Endodermal cell (in vitro differentiated cells): Measurements from ENCODE around the gene MYH9. TPM values are rescaled to one million over a fixed set of nuclear protein-coding genes. Genes with fewer than 3 reads are reported as not detected.

Experiments
- DNase-seq: peaks from one replicate; pipeline ENCODE4 v3.0.0-alpha.2; 2017
- H3K27ac ChIP-seq: 2 replicates; pipeline ENCODE4 v1.5.1; 2013; ENCODE audit warnings: mild to moderate bottlenecking, low read depth, low read length, moderate library complexity
- H3K27me3 ChIP-seq: 2 replicates; pipeline ENCODE4 v1.6.1; 2013; ENCODE audit warnings: mild to moderate bottlenecking, low read length, moderate library complexity; ENCODE audit not compliant: insufficient read depth, control insufficient read depth, poor library complexity, severe bottlenecking
- H3K36me3 ChIP-seq: 2 replicates; pipeline ENCODE4 v1.7.0; 2013; ENCODE audit warnings: mild to moderate bottlenecking, low read length, moderate library complexity; ENCODE audit not compliant: control insufficient read depth, insufficient read depth
- H3K4me1 ChIP-seq: one replicate; pipeline ENCODE4 v1.7.0; 2013; ENCODE audit warnings: low read length; ENCODE audit not compliant: control insufficient read depth, insufficient read depth
- H3K4me3 ChIP-seq: 2 replicates; pipeline ENCODE4 v1.5.1; 2013; ENCODE audit warnings: mild to moderate bottlenecking, low read length, moderate library complexity
- H3K9ac ChIP-seq: 2 replicates; pipeline ENCODE4 v1.6.1; 2013; ENCODE audit warnings: mild to moderate bottlenecking, low read length, moderate library complexity; ENCODE audit not compliant: poor library complexity, severe bottlenecking; ENCODE audit errors: extremely low read depth
- H3K9me3 ChIP-seq: 2 replicates; pipeline ENCODE4 v1.6.1; 2013; ENCODE audit warnings: mild to moderate bottlenecking, low read length, moderate library complexity; ENCODE audit not compliant: control insufficient read depth
- H3K27ac Mint-ChIP-seq: 2 replicates; pipeline ENCODE4 v1.8.0; 2020; ENCODE audit warnings: mixed read lengths
- H3K27me3 Mint-ChIP-seq: 2 replicates; pipeline ENCODE4 v1.8.0; 2021; ENCODE audit warnings: mild to moderate bottlenecking, mixed read lengths; ENCODE audit not compliant: insufficient read depth
- H3K36me3 Mint-ChIP-seq: 2 replicates; pipeline ENCODE4 v1.8.0; 2020; ENCODE audit warnings: low read depth, mixed read lengths
- H3K4me1 Mint-ChIP-seq: 2 replicates; pipeline ENCODE4 v1.8.0; 2020; ENCODE audit warnings: mixed read lengths
- H3K4me3 Mint-ChIP-seq: 2 replicates; pipeline ENCODE4 v1.8.0; 2020; ENCODE audit warnings: mild to moderate bottlenecking, moderate library complexity, mixed read lengths
- H3K9me3 Mint-ChIP-seq: 2 replicates; pipeline ENCODE4 v1.8.0; 2020; ENCODE audit warnings: mild to moderate bottlenecking, mixed read lengths
- WGBS, 2 experiments: methylation state at CpG; one replicate each; pipeline versions ENCODE4 v1.1.5 to v1.1.7; 2013; ENCODE audit warnings: missing lambda C conversion rate in 2 of 2, mixed read lengths in 1 of 2; ENCODE audit not compliant: insufficient coverage in 1 of 2, insufficient read length in 1 of 2; 5-methylcytosine and 5-hydroxymethylcytosine counted together
- total RNA-seq, 2 donors: library from RNA; stranded (reverse); fragmentation: NEBNext Ultra II Directional in 1 of 2; extraction: Animal tissue kit (Norgen Biotek cat#: 25700) in 1 of 2; gene quantifications; 2 replicates in 1 of 2; 3 replicates in 1 of 2; pipeline ENCODE4 v1.2.1, GENCODE V29; 2021
- TF ChIP-seq, protein P1 (sequence below): fragments of 200-600 bp; sonication (generic); conservative IDR thresholded peaks from 2 replicates; pipeline ENCODE4 v1.5.0; 2021; ENCODE audit warnings: antibody characterized with exemption, mild to moderate bottlenecking

MYH9 gene
- total RNA-seq, 2 donors from 2014 or later = 270 to 288 TPM

DNA sequence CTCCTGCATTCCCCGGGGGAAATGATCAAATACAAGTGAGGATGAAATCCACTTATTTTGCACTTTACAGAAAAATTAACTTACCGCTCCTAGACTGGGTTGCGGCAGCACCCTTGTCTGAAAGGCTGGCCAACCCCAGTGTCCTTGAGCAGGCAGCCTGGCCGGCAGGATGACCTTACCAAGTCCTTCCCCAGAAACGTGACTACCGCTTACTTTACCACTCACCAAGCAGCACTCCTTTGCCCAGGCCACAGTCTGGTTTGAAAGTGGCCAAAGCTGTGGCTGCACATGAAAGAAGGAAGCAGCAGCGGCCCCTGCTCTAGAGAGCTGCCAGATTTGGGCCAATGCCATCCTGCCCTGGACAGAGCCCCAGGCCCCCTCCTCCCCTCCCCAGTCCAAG lies 20.3 kb downstream of the MYH9 start:
- peaks cover 43% of the 10 kb centered on the region for H3K36me3 ChIP-seq
- H3K9me3 Mint-ChIP-seq = no peaks in the 10 kb centered on the region
- 89 to 95% methylated on average over 4 to 7 of the region's 7 CpGs for WGBS, 2 experiments
- TF ChIP-seq, protein P1, sequence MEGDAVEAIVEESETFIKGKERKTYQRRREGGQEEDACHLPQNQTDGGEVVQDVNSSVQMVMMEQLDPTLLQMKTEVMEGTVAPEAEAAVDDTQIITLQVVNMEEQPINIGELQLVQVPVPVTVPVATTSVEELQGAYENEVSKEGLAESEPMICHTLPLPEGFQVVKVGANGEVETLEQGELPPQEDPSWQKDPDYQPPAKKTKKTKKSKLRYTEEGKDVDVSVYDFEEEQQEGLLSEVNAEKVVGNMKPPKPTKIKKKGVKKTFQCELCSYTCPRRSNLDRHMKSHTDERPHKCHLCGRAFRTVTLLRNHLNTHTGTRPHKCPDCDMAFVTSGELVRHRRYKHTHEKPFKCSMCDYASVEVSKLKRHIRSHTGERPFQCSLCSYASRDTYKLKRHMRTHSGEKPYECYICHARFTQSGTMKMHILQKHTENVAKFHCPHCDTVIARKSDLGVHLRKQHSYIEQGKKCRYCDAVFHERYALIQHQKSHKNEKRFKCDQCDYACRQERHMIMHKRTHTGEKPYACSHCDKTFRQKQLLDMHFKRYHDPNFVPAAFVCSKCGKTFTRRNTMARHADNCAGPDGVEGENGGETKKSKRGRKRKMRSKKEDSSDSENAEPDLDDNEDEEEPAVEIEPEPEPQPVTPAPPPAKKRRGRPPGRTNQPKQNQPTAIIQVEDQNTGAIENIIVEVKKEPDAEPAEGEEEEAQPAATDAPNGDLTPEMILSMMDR = no peak
- peaks cover 11% of the 10 kb centered on the region for H3K36me3 Mint-ChIP-seq
- H3K4me3 Mint-ChIP-seq = no peak overlapping the region
- peak; percentile 46 for DNase-seq
- H3K27me3 Mint-ChIP-seq = no peaks in the 10 kb centered on the region
- H3K9me3 ChIP-seq = no peaks in the 10 kb centered on the region
- H3K9ac ChIP-seq = no peak overlapping the region
- peaks cover 78% of the 10 kb centered on the region for H3K4me1 Mint-ChIP-seq
- no peak overlapping the region for H3K27ac ChIP-seq
- H3K27ac Mint-ChIP-seq = peak overlapping the region; percentile 99
- peaks cover 57% of the 10 kb centered on the region for H3K4me1 ChIP-seq
- no peaks in the 10 kb centered on the region for H3K27me3 ChIP-seq
- no peak overlapping the region for H3K4me3 ChIP-seq

DNA sequence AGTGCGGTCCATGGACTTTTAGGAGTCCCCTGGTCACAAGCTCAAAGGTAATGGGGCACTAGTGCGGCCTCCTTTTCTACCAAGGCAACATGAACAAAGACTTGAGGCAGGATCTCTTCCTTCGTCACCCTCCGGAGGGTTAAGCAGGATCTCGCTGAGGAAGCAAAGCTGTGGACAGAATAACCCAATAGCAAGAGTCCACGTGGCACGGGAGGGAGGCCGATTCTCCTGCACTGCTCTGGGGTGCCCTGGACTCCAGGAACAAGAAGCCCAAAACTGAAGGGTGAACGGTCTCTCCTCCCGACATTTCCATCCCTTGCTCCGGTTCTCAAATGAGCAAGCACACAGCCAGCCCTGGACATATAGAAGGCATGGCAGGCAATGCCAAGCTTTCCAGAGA lies 20.7 kb downstream of the MYH9 start:
- no peaks in the 10 kb centered on the region for H3K27me3 ChIP-seq
- H3K27ac Mint-ChIP-seq = peak overlapping the region; percentile 99
- H3K9me3 Mint-ChIP-seq = no peaks in the 10 kb centered on the region
- no peak overlapping the region for H3K27ac ChIP-seq
- H3K9me3 ChIP-seq = no peaks in the 10 kb centered on the region
- no peak overlapping the region for H3K4me3 Mint-ChIP-seq
- H3K36me3 Mint-ChIP-seq = peaks cover 8% of the 10 kb centered on the region
- no peak for DNase-seq
- H3K4me1 ChIP-seq = peaks cover 57% of the 10 kb centered on the region
- no peaks in the 10 kb centered on the region for H3K27me3 Mint-ChIP-seq
- no peak overlapping the region for H3K9ac ChIP-seq
- WGBS, 2 experiments = 86 to 95% methylated on average over 11 of the region's 11 CpGs
- H3K4me1 Mint-ChIP-seq = peaks cover 79% of the 10 kb centered on the region
- TF ChIP-seq, protein P1 = no peak
- H3K4me3 ChIP-seq = no peak overlapping the region
- peaks cover 43% of the 10 kb centered on the region for H3K36me3 ChIP-seq

DNA sequence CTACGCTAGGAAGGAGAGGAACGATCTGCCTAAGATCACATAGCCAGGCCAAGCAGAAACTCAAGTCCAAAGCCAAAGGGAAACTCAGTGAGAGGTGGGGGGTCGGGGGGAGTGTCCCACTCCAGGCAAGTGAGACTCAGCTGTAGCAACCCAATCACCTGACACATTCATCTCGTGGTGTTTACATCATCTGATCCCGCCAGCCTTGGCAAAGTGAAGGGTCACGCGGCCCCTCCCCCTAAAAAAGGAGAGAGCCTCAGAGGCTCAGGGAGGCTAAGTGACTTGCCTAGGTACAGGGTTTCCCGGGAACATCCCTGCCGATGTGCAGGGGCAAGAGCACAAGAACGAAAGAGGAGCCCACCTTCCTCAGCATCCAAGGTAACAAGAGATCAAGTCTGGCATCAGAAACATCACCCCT lies 21.5 kb downstream of the MYH9 start:
- H3K4me3 ChIP-seq = no peak overlapping the region
- 78 to 97% methylated on average over 5 to 10 of the region's 10 CpGs for WGBS, 2 experiments
- H3K4me3 Mint-ChIP-seq = no peak overlapping the region
- H3K36me3 Mint-ChIP-seq = peaks cover 8% of the 10 kb centered on the region
- H3K27me3 Mint-ChIP-seq = no peaks in the 10 kb centered on the region
- H3K9me3 Mint-ChIP-seq = no peaks in the 10 kb centered on the region
- peaks cover 58% of the 10 kb centered on the region for H3K4me1 ChIP-seq
- no peaks in the 10 kb centered on the region for H3K27me3 ChIP-seq
- TF ChIP-seq, protein P1 = no peak
- H3K27ac ChIP-seq = no peak overlapping the region
- peaks cover 46% of the 10 kb centered on the region for H3K36me3 ChIP-seq
- H3K27ac Mint-ChIP-seq = peak overlapping the region; percentile 99
- peaks cover 85% of the 10 kb centered on the region for H3K4me1 Mint-ChIP-seq
- H3K9ac ChIP-seq = no peak overlapping the region
- no peaks in the 10 kb centered on the region for H3K9me3 ChIP-seq
- DNase-seq = peak; percentile 73
